ENCODE measurements around the gene NDUFS4.
"Not testable (repeated sequence)": the region's sequence is repeated elsewhere in the genome, so short reads cannot be mapped to it uniquely, and the experiment has no call there.

The NDUFS4 gene

DNA sequence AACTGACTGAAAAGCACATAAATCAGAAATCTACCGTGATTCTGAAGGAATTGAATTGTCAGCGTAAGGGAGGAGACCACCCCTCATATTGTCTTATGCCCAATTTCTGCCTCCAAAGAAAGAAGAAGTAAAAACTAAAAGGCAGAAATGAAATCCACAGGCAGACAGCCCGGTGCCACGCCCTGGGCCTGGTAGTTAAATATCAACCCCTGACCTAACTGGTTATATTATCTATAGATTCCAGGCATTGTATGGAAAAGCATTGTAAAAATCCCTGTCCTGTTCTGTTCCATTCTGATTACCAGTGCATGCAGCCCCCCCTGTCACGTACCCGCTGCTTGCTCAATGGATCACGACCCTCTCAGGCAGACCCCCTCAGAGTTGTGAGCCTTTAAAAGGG is 11.9 kb upstream of the NDUFS4 start:
- H3K27ac ChIP-seq (ENCODE audit: low read length); H3K9me3 ChIP-seq (ENCODE audit: control insufficient read depth, insufficient read depth, low read length); H3K4me1 ChIP-seq (ENCODE audit: control insufficient read depth, insufficient read depth, low read length); H3K4me3 ChIP-seq (ENCODE audit: low read length); H3K36me3 ChIP-seq (ENCODE audit: control insufficient read depth, insufficient read depth, low read length); H3K27me3 ChIP-seq (ENCODE audit: control insufficient read depth, insufficient read depth, low read length); DNase-seq (ENCODE audit: low read depth, low spot score): not testable (repeated sequence)
- WGBS (ENCODE audit: insufficient coverage, insufficient read length): no CpG with 5 or more reads among the region's 7 CpGs

DNA sequence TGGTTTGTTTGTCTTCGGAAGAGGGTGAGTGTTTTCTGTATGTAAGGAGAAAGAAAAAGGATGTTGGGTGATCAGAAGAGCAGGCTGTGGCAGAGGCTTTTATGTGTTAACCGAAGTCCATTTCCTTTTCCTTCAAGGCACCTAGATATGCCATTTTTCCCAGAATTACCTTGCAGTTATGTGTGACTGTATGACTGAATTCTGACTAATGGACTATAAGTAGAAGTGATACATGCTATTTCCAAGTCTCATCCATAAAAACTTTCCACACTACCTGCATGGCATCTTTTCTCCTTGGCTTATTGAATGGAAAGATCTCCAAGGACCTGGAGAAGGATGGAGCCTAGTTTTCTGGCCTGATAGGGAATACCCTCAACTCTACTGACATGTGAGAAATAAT is 10.6 kb upstream of the NDUFS4 start:
- no CpG with 5 or more reads among the region's 2 CpGs for WGBS (ENCODE audit: insufficient coverage, insufficient read length)
- Histone ChIP-seq H3K9me3 (ENCODE audit: control insufficient read depth, insufficient read depth, low read length) (no peaks in the 10 kb centered on the region), H3K36me3 (ENCODE audit: control insufficient read depth, insufficient read depth, low read length) (no peaks in the 10 kb centered on the region), H3K27ac (ENCODE audit: low read length) (no peak overlapping the region), H3K27me3 (ENCODE audit: control insufficient read depth, insufficient read depth, low read length) (no peaks in the 10 kb centered on the region), H3K4me1 (ENCODE audit: control insufficient read depth, insufficient read depth, low read length) (no peaks in the 10 kb centered on the region), H3K4me3 (ENCODE audit: low read length) (no peak overlapping the region)
- no peak for DNase-seq (ENCODE audit: low read depth, low spot score)

DNA sequence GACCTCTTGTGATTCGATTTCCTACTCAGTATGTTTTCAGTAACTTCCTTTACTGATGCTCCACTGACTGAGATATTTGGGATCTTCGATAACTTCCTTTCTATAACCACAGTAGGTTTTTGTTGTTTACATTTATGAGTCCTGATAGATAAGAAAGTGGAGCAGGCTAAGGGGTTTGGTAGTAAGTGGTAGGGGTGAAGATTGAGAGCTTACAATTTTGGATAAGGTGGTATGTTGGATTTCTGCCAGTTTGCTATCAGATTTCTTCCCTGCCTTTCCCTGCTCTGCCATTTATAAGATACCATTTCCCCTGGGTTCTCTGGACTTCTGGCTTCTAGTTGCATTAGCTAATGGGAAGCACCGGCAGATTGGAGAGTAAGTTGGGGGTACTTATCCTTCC is 7.9 kb upstream of the NDUFS4 start:
- no peak for DNase-seq (ENCODE audit: low read depth, low spot score)
- Histone ChIP-seq H3K36me3 (ENCODE audit: control insufficient read depth, insufficient read depth, low read length) (no peaks in the 10 kb centered on the region), H3K4me1 (ENCODE audit: control insufficient read depth, insufficient read depth, low read length) (no peaks in the 10 kb centered on the region), H3K27me3 (ENCODE audit: control insufficient read depth, insufficient read depth, low read length) (no peaks in the 10 kb centered on the region), H3K9me3 (ENCODE audit: control insufficient read depth, insufficient read depth, low read length) (no peaks in the 10 kb centered on the region), H3K4me3 (ENCODE audit: low read length) (no peak overlapping the region), H3K27ac (ENCODE audit: low read length) (no peak overlapping the region)
- no CpG with 5 or more reads among the region's 3 CpGs for WGBS (ENCODE audit: insufficient coverage, insufficient read length)

GRCh38 chr5:53554444-53554843 is 6.0 kb upstream of the NDUFS4 start:
- Histone ChIP-seq H3K4me1 (ENCODE audit: control insufficient read depth, insufficient read depth, low read length) (no peaks in the 10 kb centered on the region), H3K27ac (ENCODE audit: low read length) (no peak overlapping the region)
- WGBS (ENCODE audit: insufficient coverage, insufficient read length): no CpG with 5 or more reads among the region's 3 CpGs

DNA sequence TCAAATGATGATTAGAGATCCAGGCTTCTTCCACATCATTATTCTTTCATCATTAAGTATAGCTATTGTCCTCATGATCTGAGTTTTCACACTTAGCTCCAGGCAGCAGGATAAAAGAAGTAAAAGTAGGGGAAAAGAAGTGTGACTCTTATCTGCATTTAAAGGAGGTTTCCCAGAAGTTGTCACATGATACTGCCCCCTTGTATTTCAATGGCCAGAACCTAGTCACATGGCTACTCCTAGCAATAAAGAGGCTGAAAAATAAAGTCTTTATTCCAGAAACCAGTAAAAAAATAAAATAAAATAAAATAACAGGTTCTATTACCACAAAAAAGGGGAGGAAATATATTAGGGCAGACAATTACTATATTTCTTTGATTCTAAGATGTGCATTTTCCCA is 5.3 kb upstream of the NDUFS4 start:
- no peak overlapping the region for H3K27ac ChIP-seq (ENCODE audit: low read length)
- no peak for DNase-seq (ENCODE audit: low read depth, low spot score)
- H3K9me3 ChIP-seq (ENCODE audit: control insufficient read depth, insufficient read depth, low read length): no peaks in the 10 kb centered on the region; the same call in 1 of the 2 replicates

More at GRCh38 chr5:53554444-53554843, 6.0 kb upstream of the NDUFS4 start:
- H3K27me3 ChIP-seq (ENCODE audit: control insufficient read depth, insufficient read depth, low read length): no peaks in the 10 kb centered on the region
- DNase-seq (ENCODE audit: low read depth, low spot score): no peak
- H3K4me3 ChIP-seq (ENCODE audit: low read length): no peak overlapping the region
- H3K9me3 ChIP-seq (ENCODE audit: control insufficient read depth, insufficient read depth, low read length): no peaks in the 10 kb centered on the region; the same call in 1 of the 2 replicates
- no peaks in the 10 kb centered on the region for H3K36me3 ChIP-seq (ENCODE audit: control insufficient read depth, insufficient read depth, low read length)

GRCh38 chr5:53556001-53556400 is 4.4 kb upstream of the NDUFS4 start:
- H3K9me3 ChIP-seq (ENCODE audit: control insufficient read depth, insufficient read depth, low read length): no peaks in the 10 kb centered on the region; the same call in 1 of the 2 replicates
- no peak overlapping the region for H3K27ac ChIP-seq (ENCODE audit: low read length)
- no peaks in the 10 kb centered on the region for H3K4me1 ChIP-seq (ENCODE audit: control insufficient read depth, insufficient read depth, low read length)
- H3K27me3 ChIP-seq (ENCODE audit: control insufficient read depth, insufficient read depth, low read length): no peaks in the 10 kb centered on the region
- no peaks in the 10 kb centered on the region for H3K36me3 ChIP-seq (ENCODE audit: control insufficient read depth, insufficient read depth, low read length)
- no peak overlapping the region for H3K4me3 ChIP-seq (ENCODE audit: low read length)
- DNase-seq (ENCODE audit: low read depth, low spot score): no peak

More for the DNA sequence above, 5.3 kb upstream of the NDUFS4 start:
- Histone ChIP-seq H3K36me3 (ENCODE audit: control insufficient read depth, insufficient read depth, low read length) (no peaks in the 10 kb centered on the region), H3K4me3 (ENCODE audit: low read length) (no peak overlapping the region), H3K27me3 (ENCODE audit: control insufficient read depth, insufficient read depth, low read length) (no peaks in the 10 kb centered on the region), H3K4me1 (ENCODE audit: control insufficient read depth, insufficient read depth, low read length) (no peaks in the 10 kb centered on the region)

DNA sequence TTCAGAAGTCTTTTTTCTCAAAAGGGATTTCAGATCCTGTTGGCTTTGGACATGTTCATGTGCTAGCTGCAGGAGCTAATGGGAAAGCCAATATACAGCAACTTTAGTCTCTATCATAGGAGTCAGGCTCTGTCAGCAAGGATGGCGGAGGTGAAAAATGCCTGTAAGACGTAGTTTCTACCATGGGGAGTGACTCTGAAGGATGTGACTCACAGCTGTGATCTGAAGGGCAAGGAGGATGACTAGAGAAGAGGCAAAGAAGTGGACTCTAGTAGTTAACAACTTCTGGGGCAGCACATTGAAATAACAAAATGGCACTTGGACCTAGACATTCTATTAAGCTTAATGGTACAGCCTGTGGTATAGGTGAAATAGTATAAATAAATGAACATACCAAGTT is 3.1 kb upstream of the NDUFS4 start:
- Histone ChIP-seq H3K9me3 (ENCODE audit: control insufficient read depth, insufficient read depth, low read length) (no peaks in the 10 kb centered on the region; the same call in 1 of the 2 replicates), H3K27me3 (ENCODE audit: control insufficient read depth, insufficient read depth, low read length) (no peaks in the 10 kb centered on the region), H3K4me1 (ENCODE audit: control insufficient read depth, insufficient read depth, low read length) (no peaks in the 10 kb centered on the region), H3K36me3 (ENCODE audit: control insufficient read depth, insufficient read depth, low read length) (no peaks in the 10 kb centered on the region), H3K4me3 (ENCODE audit: low read length) (no peak overlapping the region), H3K27ac (ENCODE audit: low read length) (no peak overlapping the region)
- no CpG with 5 or more reads among the region's 2 CpGs for WGBS (ENCODE audit: insufficient coverage, insufficient read length)
- DNase-seq (ENCODE audit: low read depth, low spot score): no peak

- H3K27me3 ChIP-seq (ENCODE audit: control insufficient read depth, insufficient read depth, low read length): no peaks in the 10 kb centered on the region
- H3K36me3 ChIP-seq (ENCODE audit: control insufficient read depth, insufficient read depth, low read length): no peaks in the 10 kb centered on the region
- no peak overlapping the region for H3K4me3 ChIP-seq (ENCODE audit: low read length)
- DNase-seq (ENCODE audit: low read depth, low spot score): no peak
- no peaks in the 10 kb centered on the region for H3K4me1 ChIP-seq (ENCODE audit: control insufficient read depth, insufficient read depth, low read length)
- H3K27ac ChIP-seq (ENCODE audit: low read length): no peak overlapping the region
- H3K9me3 ChIP-seq (ENCODE audit: control insufficient read depth, insufficient read depth, low read length): no peaks in the 10 kb centered on the region; the same call in 1 of the 2 replicates
Observed at GRCh38 chr5:53558966-53559365, 1.5 kb upstream of the NDUFS4 start.

GRCh38 chr5:53560028-53560427 is 411 bp upstream of the NDUFS4 start:
- H3K27me3 ChIP-seq (ENCODE audit: control insufficient read depth, insufficient read depth, low read length): no peaks in the 10 kb centered on the region
- no peaks in the 10 kb centered on the region for H3K36me3 ChIP-seq (ENCODE audit: control insufficient read depth, insufficient read depth, low read length)
- no peak overlapping the region for H3K4me3 ChIP-seq (ENCODE audit: low read length)
- H3K4me1 ChIP-seq (ENCODE audit: control insufficient read depth, insufficient read depth, low read length): no peaks in the 10 kb centered on the region
- no CpG with 5 or more reads among the region's 5 CpGs for WGBS (ENCODE audit: insufficient coverage, insufficient read length)
- H3K27ac ChIP-seq (ENCODE audit: low read length): no peak overlapping the region
- no peak for DNase-seq (ENCODE audit: low read depth, low spot score)
- no peaks in the 10 kb centered on the region; the same call in 1 of the 2 replicates for H3K9me3 ChIP-seq (ENCODE audit: control insufficient read depth, insufficient read depth, low read length)

DNA sequence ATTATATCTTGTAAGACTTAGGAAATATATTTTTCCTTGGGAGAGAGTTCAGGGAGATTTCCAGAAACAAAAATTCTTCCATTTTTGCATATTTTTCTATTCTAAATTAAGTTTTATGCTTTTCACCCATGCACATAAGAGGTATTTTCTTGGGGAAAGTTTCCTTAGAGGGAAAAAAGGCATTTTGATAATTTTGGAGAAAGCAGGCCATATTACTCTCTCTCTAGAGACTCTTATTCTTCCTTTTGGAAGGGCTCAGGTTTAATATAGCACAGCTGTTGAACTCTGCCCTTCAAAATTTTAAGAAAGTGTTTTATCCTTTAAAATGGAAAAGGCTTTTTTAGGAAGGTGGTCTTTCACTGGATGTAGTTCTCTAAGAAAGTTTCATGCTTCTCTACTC is 8.0 kb downstream of the NDUFS4 start:
- no peak for DNase-seq (ENCODE audit: low read depth, low spot score)
- H3K9me3 ChIP-seq (ENCODE audit: control insufficient read depth, insufficient read depth, low read length): no peaks in the 10 kb centered on the region
- no peaks in the 10 kb centered on the region for H3K4me1 ChIP-seq (ENCODE audit: control insufficient read depth, insufficient read depth, low read length)
- no peak overlapping the region for H3K4me3 ChIP-seq (ENCODE audit: low read length)
- H3K27ac ChIP-seq (ENCODE audit: low read length): no peak overlapping the region
- no peaks in the 10 kb centered on the region for H3K27me3 ChIP-seq (ENCODE audit: control insufficient read depth, insufficient read depth, low read length)
- no peaks in the 10 kb centered on the region for H3K36me3 ChIP-seq (ENCODE audit: control insufficient read depth, insufficient read depth, low read length)

- no peaks in the 10 kb centered on the region for H3K36me3 ChIP-seq (ENCODE audit: control insufficient read depth, insufficient read depth, low read length)
- no peak overlapping the region for H3K27ac ChIP-seq (ENCODE audit: low read length)
- H3K9me3 ChIP-seq (ENCODE audit: control insufficient read depth, insufficient read depth, low read length): no peaks in the 10 kb centered on the region
- H3K27me3 ChIP-seq (ENCODE audit: control insufficient read depth, insufficient read depth, low read length): no peaks in the 10 kb centered on the region
- no peak for DNase-seq (ENCODE audit: low read depth, low spot score)
- H3K4me3 ChIP-seq (ENCODE audit: low read length): no peak overlapping the region
- H3K4me1 ChIP-seq (ENCODE audit: control insufficient read depth, insufficient read depth, low read length): no peaks in the 10 kb centered on the region
- WGBS (ENCODE audit: insufficient coverage, insufficient read length): 100% methylated on average over 1 of the region's 1 CpG
Observed at GRCh38 chr5:53568871-53569270, 8.4 kb downstream of the NDUFS4 start.
